ENCODE results near the gene DCDC2B.
"Not testable (repeated sequence)": the region's sequence is repeated elsewhere in the genome, so short reads cannot be mapped to it uniquely, and the experiment has no call there.

Gene DCDC2B

DNA sequence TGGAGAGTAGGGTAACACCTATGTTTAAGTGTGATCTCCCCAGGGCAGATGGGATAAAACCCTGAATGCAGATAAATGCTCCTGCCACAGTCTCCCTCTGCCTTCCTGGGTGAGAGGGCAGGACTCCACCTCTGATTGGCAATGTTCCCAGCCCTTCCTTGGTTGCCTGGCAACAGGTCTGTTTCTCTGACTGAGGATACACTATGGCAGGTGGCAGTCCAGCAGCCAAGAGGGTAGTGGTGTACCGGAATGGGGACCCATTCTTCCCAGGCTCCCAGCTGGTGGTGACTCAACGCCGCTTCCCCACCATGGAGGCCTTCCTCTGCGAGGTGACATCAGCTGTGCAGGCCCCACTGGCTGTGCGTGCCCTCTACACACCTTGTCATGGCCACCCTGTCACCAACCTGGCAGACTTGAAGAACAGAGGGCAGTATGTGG lies at the start of gene DCDC2B:
Gene DCDC2B (plus strand): TSS at position 199 of the 438 bp plus-strand sequence. CDS start 5 bp downstream, at position 204.
- Histone ChIP-seq H3K9me3 (no peaks in the 10 kb centered on the region), H3K27me3 (no peaks in the 10 kb centered on the region), H3K4me1 (ENCODE audit: control insufficient read depth in 1 of 2, insufficient read depth in 1 of 2, low read depth in 1 of 2, low read length in 1 of 2) (peaks cover 15 to 16% of the 10 kb centered on the region in 2 experiments), H3K4me3 (ENCODE audit: low read depth in 1 of 2, low read length in 1 of 2) (no peak within 1 kb of the TSS), H3K27ac (no peak within 1 kb of the TSS), H3K36me3 (peaks cover 15% of the 10 kb centered on the region)
- no peak for TF ChIP-seq CTCF (IDR thresholded peaks at IDR 0.05)

- H3K4me3 ChIP-seq (ENCODE audit: low read depth in 1 of 2, low read length in 1 of 2) = no peak overlapping the region
- H3K27ac ChIP-seq = no peak overlapping the region
- H3K36me3 ChIP-seq = peaks cover 95% of the 10 kb centered on the region
- TF ChIP-seq CTCF (IDR thresholded peaks at IDR 0.05) = no peak
- H3K4me1 ChIP-seq (ENCODE audit: control insufficient read depth in 1 of 2, insufficient read depth in 1 of 2, low read depth in 1 of 2, low read length in 1 of 2) = no peaks in the 10 kb centered on the region
- H3K27me3 ChIP-seq = no peaks in the 10 kb centered on the region
- H3K9me3 ChIP-seq = no peaks in the 10 kb centered on the region
Measured at GRCh38 chr1:32159189-32159588, 49.7 kb upstream of the DCDC2B start.

DNA sequence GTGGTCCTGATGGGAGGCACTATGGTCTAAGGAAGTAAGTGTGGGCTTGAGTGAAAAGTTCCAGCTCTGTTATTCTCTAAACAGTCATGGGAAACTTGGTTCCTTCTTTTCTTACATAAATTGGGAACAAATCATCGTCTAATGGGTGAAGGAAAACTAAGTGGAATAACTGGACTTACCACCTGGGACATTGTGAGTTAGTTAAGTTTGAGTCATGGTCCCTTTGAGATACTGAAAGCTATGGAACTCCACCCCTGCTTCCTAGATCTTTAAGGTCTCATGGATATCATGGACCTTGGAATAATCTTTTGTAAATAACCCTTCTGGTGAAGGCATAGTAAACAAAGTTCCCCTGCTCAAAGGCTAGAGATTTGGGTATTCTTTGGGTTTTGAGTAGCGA lies 45.5 kb upstream of the DCDC2B start:
- Histone ChIP-seq H3K27ac (no peak overlapping the region), H3K36me3 (peaks cover 95% of the 10 kb centered on the region), H3K4me3 (ENCODE audit: low read depth in 1 of 2, low read length in 1 of 2) (no peak overlapping the region), H3K4me1 (ENCODE audit: control insufficient read depth in 1 of 2, insufficient read depth in 1 of 2, low read depth in 1 of 2, low read length in 1 of 2) (no peaks in the 10 kb centered on the region), H3K9me3 (no peaks in the 10 kb centered on the region), H3K27me3 (no peaks in the 10 kb centered on the region)
- no peak for TF ChIP-seq CTCF (IDR thresholded peaks at IDR 0.05)

DNA sequence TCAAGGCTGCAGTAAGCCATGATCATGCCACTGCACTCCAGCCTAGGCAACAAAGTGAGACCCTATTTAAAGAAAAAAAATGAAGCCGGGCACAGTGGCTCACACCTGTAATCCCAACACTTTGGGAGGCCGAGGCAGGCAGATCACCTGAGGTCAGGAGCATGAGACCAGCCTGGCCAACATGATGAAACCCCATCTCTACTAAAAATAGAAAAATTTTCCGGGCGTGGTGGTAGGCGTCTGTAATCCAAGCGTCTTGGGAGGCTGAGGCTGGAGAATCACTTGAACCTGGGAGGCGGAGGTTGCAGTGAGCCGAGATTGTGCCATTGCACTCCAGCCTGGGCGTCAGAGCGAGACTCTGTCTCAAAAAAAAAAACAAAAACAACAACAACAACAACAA lies 43.3 kb upstream of the DCDC2B start:
- H3K4me1 ChIP-seq (ENCODE audit: control insufficient read depth in 1 of 2, insufficient read depth in 1 of 2, low read depth in 1 of 2, low read length in 1 of 2); H3K9me3 ChIP-seq; H3K27ac ChIP-seq; H3K27me3 ChIP-seq; H3K4me3 ChIP-seq (ENCODE audit: low read depth in 1 of 2, low read length in 1 of 2): not testable (repeated sequence)
- peaks cover 91% of the 10 kb centered on the region for H3K36me3 ChIP-seq

DNA sequence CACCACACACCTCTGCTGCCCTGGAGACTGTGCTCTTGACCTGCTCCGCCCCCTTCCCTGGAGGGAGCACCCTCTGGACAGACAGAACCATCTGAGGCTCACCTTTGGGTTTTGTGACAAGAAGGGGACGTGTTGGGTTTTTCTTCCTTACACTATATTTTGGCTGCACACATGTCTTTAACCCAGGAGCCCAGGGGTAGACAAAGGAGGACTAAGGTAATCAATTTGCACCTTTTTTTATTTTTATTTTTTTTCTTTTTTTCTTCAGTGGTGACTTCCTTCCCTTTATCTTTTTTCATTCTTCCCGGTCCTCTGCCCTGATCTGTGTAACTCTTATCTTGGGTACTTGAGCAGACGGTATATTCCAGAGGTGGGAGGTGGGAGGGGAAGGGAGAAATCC lies 37.9 kb upstream of the DCDC2B start:
- no peaks in the 10 kb centered on the region for H3K27me3 ChIP-seq
- H3K4me1 ChIP-seq (ENCODE audit: control insufficient read depth in 1 of 2, insufficient read depth in 1 of 2, low read depth in 1 of 2, low read length in 1 of 2) = peaks cover 5% of the 10 kb centered on the region in 2 experiments
- TF ChIP-seq CTCF (IDR thresholded peaks at IDR 0.05) = no peak
- peaks cover 79% of the 10 kb centered on the region for H3K36me3 ChIP-seq
- no peaks in the 10 kb centered on the region for H3K9me3 ChIP-seq
- H3K4me3 ChIP-seq (ENCODE audit: low read depth in 1 of 2, low read length in 1 of 2) = no peak overlapping the region
- H3K27ac ChIP-seq = no peak overlapping the region

GRCh38 chr1:32172621-32173245 lies 36.2 kb upstream of the DCDC2B start:
- Histone ChIP-seq H3K4me1 (ENCODE audit: control insufficient read depth in 1 of 2, insufficient read depth in 1 of 2, low read depth in 1 of 2, low read length in 1 of 2) (peaks cover 8% of the 10 kb centered on the region in 2 experiments), H3K36me3 (peaks cover 63% of the 10 kb centered on the region), H3K4me3 (ENCODE audit: low read depth in 1 of 2, low read length in 1 of 2) (no peak overlapping the region), H3K27ac (no peak overlapping the region), H3K9me3 (no peaks in the 10 kb centered on the region), H3K27me3 (no peaks in the 10 kb centered on the region)
- TF ChIP-seq CTCF (IDR thresholded peaks at IDR 0.05) = no peak

All from neutrophil (primary cell).